ENCODE results near the gene MAN1A2. TPM values are rescaled to one million over a fixed set of nuclear protein-coding genes. Genes with fewer than 3 reads are reported as not detected.

Gene MAN1A2
- total RNA-seq, 1 donor from 2014 or later: 43.5 TPM

DNA sequence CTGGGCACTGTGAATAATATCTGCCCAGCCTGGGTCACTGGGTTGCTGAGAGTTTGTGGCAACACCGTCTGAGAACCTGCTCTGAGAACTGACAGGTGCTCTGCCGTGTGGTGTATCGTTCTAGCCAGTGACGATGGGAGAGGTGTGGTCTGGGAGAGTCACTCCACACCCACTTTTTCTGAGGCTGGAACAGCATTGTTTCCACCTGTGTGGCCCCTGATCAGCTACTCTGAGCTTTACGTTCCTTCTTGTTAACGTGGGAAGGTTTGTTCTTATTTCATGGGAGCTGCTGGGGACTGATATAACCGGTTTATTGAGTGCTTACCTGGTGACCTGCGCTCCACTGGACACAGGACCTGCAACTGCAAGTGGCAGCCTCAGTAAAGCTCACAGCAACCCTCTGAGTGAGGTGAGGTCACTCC, 203.8 kb downstream of the MAN1A2 start:
- no peak for FAIRE-seq
- no peak overlapping the region for H3K27ac Mint-ChIP-seq (ENCODE audit: unreplicated experiment)
- H3K9me3 Mint-ChIP-seq (ENCODE audit: unreplicated experiment): peaks cover 1% of the 10 kb centered on the region

DNA sequence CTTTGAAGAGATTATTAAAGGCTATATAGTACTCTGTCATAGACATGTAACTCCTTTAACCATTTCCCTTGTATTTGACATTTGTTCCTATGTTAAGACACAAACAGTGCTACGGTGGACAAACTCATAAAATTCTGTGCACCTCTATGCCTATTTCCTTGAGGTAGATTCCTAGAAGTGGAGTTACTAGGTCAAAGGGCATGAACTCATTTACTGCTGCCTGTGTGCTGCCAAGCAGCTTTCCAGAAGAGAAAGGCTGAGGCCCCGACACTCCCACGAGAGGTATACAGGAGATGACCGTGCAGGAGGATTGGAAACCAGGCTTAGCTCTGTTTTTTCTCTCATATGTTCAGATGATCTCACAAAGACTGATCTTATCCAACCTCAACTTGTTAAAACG, 204.2 kb downstream of the MAN1A2 start:
- no peak for TF ChIP-seq EZH2 (IDR thresholded peaks at IDR 0.05; ENCODE audit: insufficient read depth, low read length)
- TF ChIP-seq, protein P1, sequence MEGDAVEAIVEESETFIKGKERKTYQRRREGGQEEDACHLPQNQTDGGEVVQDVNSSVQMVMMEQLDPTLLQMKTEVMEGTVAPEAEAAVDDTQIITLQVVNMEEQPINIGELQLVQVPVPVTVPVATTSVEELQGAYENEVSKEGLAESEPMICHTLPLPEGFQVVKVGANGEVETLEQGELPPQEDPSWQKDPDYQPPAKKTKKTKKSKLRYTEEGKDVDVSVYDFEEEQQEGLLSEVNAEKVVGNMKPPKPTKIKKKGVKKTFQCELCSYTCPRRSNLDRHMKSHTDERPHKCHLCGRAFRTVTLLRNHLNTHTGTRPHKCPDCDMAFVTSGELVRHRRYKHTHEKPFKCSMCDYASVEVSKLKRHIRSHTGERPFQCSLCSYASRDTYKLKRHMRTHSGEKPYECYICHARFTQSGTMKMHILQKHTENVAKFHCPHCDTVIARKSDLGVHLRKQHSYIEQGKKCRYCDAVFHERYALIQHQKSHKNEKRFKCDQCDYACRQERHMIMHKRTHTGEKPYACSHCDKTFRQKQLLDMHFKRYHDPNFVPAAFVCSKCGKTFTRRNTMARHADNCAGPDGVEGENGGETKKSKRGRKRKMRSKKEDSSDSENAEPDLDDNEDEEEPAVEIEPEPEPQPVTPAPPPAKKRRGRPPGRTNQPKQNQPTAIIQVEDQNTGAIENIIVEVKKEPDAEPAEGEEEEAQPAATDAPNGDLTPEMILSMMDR (IDR thresholded peaks at IDR 0.05; ENCODE audit: insufficient read depth, low read depth, low read length): no peak

More for the DNA sequence above, 203.8 kb downstream of the MAN1A2 start:
- Mint-ChIP-seq H3K4me3 (ENCODE audit: unreplicated experiment) (no peak overlapping the region), H3K27me3 (ENCODE audit: low read depth, unreplicated experiment) (peaks cover 12% of the 10 kb centered on the region), H3K36me3 (ENCODE audit: low read depth, unreplicated experiment) (no peaks in the 10 kb centered on the region), H3K4me1 (ENCODE audit: low read depth, unreplicated experiment) (no peaks in the 10 kb centered on the region)
- no peaks in the 10 kb centered on the region for H3K36me3 ChIP-seq (ENCODE audit: insufficient read depth, low read length)
- no peak overlapping the region for H2AFZ ChIP-seq (ENCODE audit: low read depth, low read length)
- no peak for DNase-seq (ENCODE audit: low read depth)
- no peak overlapping the region for H3K9ac ChIP-seq (ENCODE audit: low read length)
- no peak for TF ChIP-seq EZH2 (IDR thresholded peaks at IDR 0.05; ENCODE audit: insufficient read depth, low read length)
- TF ChIP-seq, protein P1 (IDR thresholded peaks at IDR 0.05; ENCODE audit: insufficient read depth, low read depth, low read length): no peak
- no peak overlapping the region for H3K27ac ChIP-seq (ENCODE audit: low read depth, low read length)
- H3K79me2 ChIP-seq (ENCODE audit: insufficient read depth, low read length): no peaks in the 10 kb centered on the region
- no peaks in the 10 kb centered on the region for H3K27me3 ChIP-seq (ENCODE audit: insufficient read depth, low read length)
- H3K4me1 ChIP-seq (ENCODE audit: insufficient read depth, low read length): no peaks in the 10 kb centered on the region
- H3K4me2 ChIP-seq (ENCODE audit: low read length): no peak overlapping the region
- H3K4me3 ChIP-seq (ENCODE audit: insufficient read depth, low read depth, low read length): no peak overlapping the region
- no peaks in the 10 kb centered on the region for H3K9me3 ChIP-seq (ENCODE audit: insufficient read depth, low read depth, low read length)
- no peaks in the 10 kb centered on the region for H4K20me1 ChIP-seq (ENCODE audit: insufficient read depth, low read length)

DNA sequence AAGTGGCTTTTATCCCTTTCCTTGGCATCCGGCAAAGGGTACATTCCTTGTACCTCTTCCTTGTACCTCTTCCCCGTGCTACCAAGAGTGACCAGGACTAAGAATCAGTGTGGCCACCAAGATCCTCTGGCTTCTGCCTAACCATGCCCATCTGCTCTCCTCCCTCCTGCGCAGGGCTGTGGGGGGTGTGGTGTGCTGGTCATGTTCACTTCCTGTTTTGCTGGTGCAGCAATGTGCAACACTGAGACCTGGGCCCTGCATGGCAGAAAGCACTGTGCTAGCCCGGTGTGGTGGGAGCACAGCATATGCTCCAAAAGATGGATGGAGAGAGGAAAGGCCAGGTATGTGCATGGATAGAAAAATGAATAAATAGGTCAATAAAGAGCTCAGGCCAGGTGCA, 205.3 kb downstream of the MAN1A2 start:
- Histone ChIP-seq H2AFZ (ENCODE audit: low read depth, low read length) (no peak overlapping the region), H3K27ac (ENCODE audit: low read depth, low read length) (no peak overlapping the region), H3K9me3 (ENCODE audit: insufficient read depth, low read depth, low read length) (no peaks in the 10 kb centered on the region), H3K4me2 (ENCODE audit: low read length) (no peak overlapping the region), H3K79me2 (ENCODE audit: insufficient read depth, low read length) (no peaks in the 10 kb centered on the region), H3K9ac (ENCODE audit: low read length) (no peak overlapping the region), H3K27me3 (ENCODE audit: insufficient read depth, low read length) (no peaks in the 10 kb centered on the region), H3K36me3 (ENCODE audit: insufficient read depth, low read length) (no peaks in the 10 kb centered on the region), H3K4me1 (ENCODE audit: insufficient read depth, low read length) (no peaks in the 10 kb centered on the region), H3K4me3 (ENCODE audit: insufficient read depth, low read depth, low read length) (no peak overlapping the region), H4K20me1 (ENCODE audit: insufficient read depth, low read length) (no peaks in the 10 kb centered on the region)
- H3K4me1 Mint-ChIP-seq (ENCODE audit: low read depth, unreplicated experiment): no peaks in the 10 kb centered on the region
- no peak for FAIRE-seq
- DNase-seq (ENCODE audit: low read depth): no peak
- H3K9me3 Mint-ChIP-seq (ENCODE audit: unreplicated experiment): no peaks in the 10 kb centered on the region
- H3K4me3 Mint-ChIP-seq (ENCODE audit: unreplicated experiment): no peak overlapping the region
- no peak for TF ChIP-seq EZH2 (IDR thresholded peaks at IDR 0.05; ENCODE audit: insufficient read depth, low read length)
- TF ChIP-seq, protein P1 (IDR thresholded peaks at IDR 0.05; ENCODE audit: insufficient read depth, low read depth, low read length): no peak
- no peaks in the 10 kb centered on the region for H3K36me3 Mint-ChIP-seq (ENCODE audit: low read depth, unreplicated experiment)
- no peak overlapping the region for H3K27ac Mint-ChIP-seq (ENCODE audit: unreplicated experiment)
- H3K27me3 Mint-ChIP-seq (ENCODE audit: low read depth, unreplicated experiment): peaks cover 7% of the 10 kb centered on the region

More for the DNA sequence above, 204.2 kb downstream of the MAN1A2 start:
- Mint-ChIP-seq H3K27ac (ENCODE audit: unreplicated experiment) (no peak overlapping the region), H3K27me3 (ENCODE audit: low read depth, unreplicated experiment) (peaks cover 12% of the 10 kb centered on the region), H3K4me1 (ENCODE audit: low read depth, unreplicated experiment) (no peaks in the 10 kb centered on the region), H3K36me3 (ENCODE audit: low read depth, unreplicated experiment) (no peaks in the 10 kb centered on the region), H3K4me3 (ENCODE audit: unreplicated experiment) (no peak overlapping the region), H3K9me3 (ENCODE audit: unreplicated experiment) (peaks cover 1% of the 10 kb centered on the region)
- H3K9me3 ChIP-seq (ENCODE audit: insufficient read depth, low read depth, low read length): no peaks in the 10 kb centered on the region
- no peak for FAIRE-seq
- no peaks in the 10 kb centered on the region for H3K27me3 ChIP-seq (ENCODE audit: insufficient read depth, low read length)
- no peak overlapping the region for H3K27ac ChIP-seq (ENCODE audit: low read depth, low read length)
- no peaks in the 10 kb centered on the region for H3K4me1 ChIP-seq (ENCODE audit: insufficient read depth, low read length)
- no peaks in the 10 kb centered on the region for H3K36me3 ChIP-seq (ENCODE audit: insufficient read depth, low read length)
- DNase-seq (ENCODE audit: low read depth): no peak
- no peak overlapping the region for H3K4me3 ChIP-seq (ENCODE audit: insufficient read depth, low read depth, low read length)
- H4K20me1 ChIP-seq (ENCODE audit: insufficient read depth, low read length): no peaks in the 10 kb centered on the region
- H3K4me2 ChIP-seq (ENCODE audit: low read length): no peak overlapping the region
- H3K9ac ChIP-seq (ENCODE audit: low read length): no peak overlapping the region
- H2AFZ ChIP-seq (ENCODE audit: low read depth, low read length): no peak overlapping the region
- H3K79me2 ChIP-seq (ENCODE audit: insufficient read depth, low read length): no peaks in the 10 kb centered on the region
